ENCODE results near the gene SLC52A1. TPM values are rescaled to one million over a fixed set of nuclear protein-coding genes. Genes with fewer than 3 reads are reported as not detected.

Gene SLC52A1
- total RNA-seq, 1 donor from 2014 or later = 0.26 TPM

DNA sequence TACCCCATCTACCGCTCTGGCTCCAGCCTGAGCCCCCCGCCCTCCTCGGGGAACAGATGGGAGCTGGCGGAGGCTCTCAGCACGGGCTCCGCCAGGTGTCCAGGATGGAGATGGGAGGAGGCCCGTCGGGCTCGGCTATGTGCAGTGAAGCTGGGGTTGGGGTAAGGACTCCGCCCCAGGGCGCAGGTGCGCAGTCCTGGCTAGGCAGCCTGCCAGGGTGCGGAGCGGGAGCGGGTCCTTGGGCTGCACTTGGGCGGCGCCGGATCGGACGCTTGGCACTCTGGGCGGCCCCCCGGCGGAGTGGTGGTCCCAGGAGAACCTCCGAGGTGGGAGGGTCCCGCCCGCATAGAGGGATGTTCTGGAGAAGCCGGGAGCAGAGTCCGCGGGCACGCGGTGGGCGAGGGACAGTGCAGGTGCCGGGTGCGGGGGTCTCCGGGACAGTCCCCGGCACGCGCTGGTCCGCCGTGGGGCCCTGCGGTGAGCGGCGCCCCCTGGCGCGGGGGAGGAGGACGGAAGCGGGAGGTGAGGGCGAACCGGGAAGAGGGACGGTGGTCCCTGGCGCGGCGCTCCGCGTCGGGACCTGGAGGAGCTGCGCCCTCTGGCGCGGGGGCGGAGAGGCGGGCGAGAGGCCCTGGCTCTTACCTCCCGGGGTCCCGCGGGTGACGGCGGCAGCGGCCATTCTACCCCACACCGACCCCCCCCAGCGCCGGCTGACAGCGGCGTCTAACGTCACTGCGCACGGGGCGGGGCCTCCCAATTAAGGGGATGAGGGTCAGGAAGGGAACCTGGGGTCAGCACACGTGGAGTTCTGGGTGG is 48.1 kb downstream of the SLC52A1 start, which contains the start of gene CAMTA2:
Gene CAMTA2, minus strand, starts transcription at position 725 of the 816 bp plus-strand sequence. CDS start 1,453 bp downstream, outside the sequence.
- no peaks in the 10 kb centered on the region for H3K27me3 ChIP-seq
- peak within 1 kb of the TSS; percentile 93 for H3K27ac ChIP-seq
- H3K36me3 ChIP-seq = peaks cover 17% of the 10 kb centered on the region
- H3K4me1 ChIP-seq = peaks cover 15% of the 10 kb centered on the region
- intact Hi-C loops (cut with DNase I) = loop anchor here (10.0 kb wide), 1 partner anchor 78 kb away; no protein-coding TSS in a partner anchor
- ATAC-seq = peak; percentile 94
- TF ChIP-seq, protein P1, sequence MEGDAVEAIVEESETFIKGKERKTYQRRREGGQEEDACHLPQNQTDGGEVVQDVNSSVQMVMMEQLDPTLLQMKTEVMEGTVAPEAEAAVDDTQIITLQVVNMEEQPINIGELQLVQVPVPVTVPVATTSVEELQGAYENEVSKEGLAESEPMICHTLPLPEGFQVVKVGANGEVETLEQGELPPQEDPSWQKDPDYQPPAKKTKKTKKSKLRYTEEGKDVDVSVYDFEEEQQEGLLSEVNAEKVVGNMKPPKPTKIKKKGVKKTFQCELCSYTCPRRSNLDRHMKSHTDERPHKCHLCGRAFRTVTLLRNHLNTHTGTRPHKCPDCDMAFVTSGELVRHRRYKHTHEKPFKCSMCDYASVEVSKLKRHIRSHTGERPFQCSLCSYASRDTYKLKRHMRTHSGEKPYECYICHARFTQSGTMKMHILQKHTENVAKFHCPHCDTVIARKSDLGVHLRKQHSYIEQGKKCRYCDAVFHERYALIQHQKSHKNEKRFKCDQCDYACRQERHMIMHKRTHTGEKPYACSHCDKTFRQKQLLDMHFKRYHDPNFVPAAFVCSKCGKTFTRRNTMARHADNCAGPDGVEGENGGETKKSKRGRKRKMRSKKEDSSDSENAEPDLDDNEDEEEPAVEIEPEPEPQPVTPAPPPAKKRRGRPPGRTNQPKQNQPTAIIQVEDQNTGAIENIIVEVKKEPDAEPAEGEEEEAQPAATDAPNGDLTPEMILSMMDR (IDR thresholded peaks at IDR 0.05) = peak; percentile 69
- peak within 1 kb of the TSS; percentile 91 for H3K4me3 ChIP-seq
- peak; percentile 96 for DNase-seq
- H3K9me3 ChIP-seq = no peaks in the 10 kb centered on the region

DNA sequence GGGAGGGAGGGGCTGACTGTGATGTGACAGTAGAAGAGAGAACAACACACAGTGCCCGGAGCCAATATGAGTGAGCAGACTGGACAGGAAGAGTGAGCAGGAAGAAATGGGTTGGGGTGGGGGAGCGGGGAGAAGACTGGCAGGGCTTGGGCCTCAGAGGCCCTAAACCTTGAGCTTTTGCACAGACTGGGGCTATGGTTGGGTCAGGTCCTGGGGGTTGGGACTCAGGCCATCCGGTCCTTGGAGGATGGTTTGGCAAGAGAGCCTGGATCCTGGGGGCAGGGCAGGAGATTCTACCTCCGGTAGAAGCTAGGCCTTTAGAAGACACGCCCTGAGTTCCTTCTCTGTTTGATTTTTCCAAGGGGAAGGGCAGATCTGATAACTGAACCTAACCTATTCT is 48.8 kb downstream of the SLC52A1 start:
- ATAC-seq = peak; percentile 1
- H3K27ac ChIP-seq = peak overlapping the region; percentile 93
- peaks cover 15% of the 10 kb centered on the region for H3K4me1 ChIP-seq
- H3K9me3 ChIP-seq = no peaks in the 10 kb centered on the region
- no peak for DNase-seq
- TF ChIP-seq, protein P1 (IDR thresholded peaks at IDR 0.05) = no peak
- H3K4me3 ChIP-seq = peak overlapping the region; percentile 91
- no peaks in the 10 kb centered on the region for H3K27me3 ChIP-seq
- intact Hi-C loops (cut with DNase I) = loop anchor here (10.0 kb wide), 1 partner anchor 78 kb away; no protein-coding TSS in a partner anchor
- peaks cover 21% of the 10 kb centered on the region for H3K36me3 ChIP-seq

Other genes starting within 250 kb of the SLC52A1 start
- 5.6 TPM for gene VMO1, start 249.1 kb downstream of the SLC52A1 start, total RNA-seq
- gene GLTPD2, start 246.5 kb downstream of the SLC52A1 start, total RNA-seq = not detected
- 91.0 TPM for gene PSMB6, start 239.3 kb downstream of the SLC52A1 start, total RNA-seq
- 33.4 TPM for gene PLD2, start 228.3 kb downstream of the SLC52A1 start, total RNA-seq
- 121 TPM for gene MINK1, start 202.1 kb downstream of the SLC52A1 start, total RNA-seq
- 2.7 TPM for gene C17orf107, start 135.9 kb downstream of the SLC52A1 start, total RNA-seq
- gene CHRNE, start 132.3 kb downstream of the SLC52A1 start, total RNA-seq = 0.98 TPM
- gene GP1BA, start 103.1 kb downstream of the SLC52A1 start, total RNA-seq = 0.55 TPM
- gene SLC25A11, start 95.4 kb downstream of the SLC52A1 start, total RNA-seq = 55.0 TPM
- gene RNF167, start 95.2 kb downstream of the SLC52A1 start, total RNA-seq = 92.9 TPM
- gene PFN1, start 86.9 kb downstream of the SLC52A1 start, total RNA-seq = 457 TPM
- 8.6 TPM for gene ENO3, start 84.3 kb downstream of the SLC52A1 start, total RNA-seq
- 64.8 TPM for gene SPAG7, start 67.6 kb downstream of the SLC52A1 start, total RNA-seq
- gene CAMTA2, start 47.8 kb downstream of the SLC52A1 start, total RNA-seq = 55.8 TPM
- gene INCA1, start 37.9 kb downstream of the SLC52A1 start, total RNA-seq = 4.5 TPM
- 254 TPM for gene KIF1C, start 37.5 kb downstream of the SLC52A1 start, total RNA-seq
- gene ZFP3, start 43.0 kb upstream of the SLC52A1 start, total RNA-seq = 6.7 TPM
- 8.0 TPM for gene ZNF232, start 76.5 kb upstream of the SLC52A1 start, total RNA-seq
- 0.14 TPM for gene USP6, start 80.6 kb upstream of the SLC52A1 start, total RNA-seq
- 7.1 TPM for gene ZNF594, start 156.4 kb upstream of the SLC52A1 start, total RNA-seq
- gene SCIMP, start 199.4 kb upstream of the SLC52A1 start, total RNA-seq = 24.8 TPM
- gene RABEP1, start 246.9 kb upstream of the SLC52A1 start, total RNA-seq = 43.9 TPM